Measurements from ENCODE around the gene ASIC3.

DNA sequence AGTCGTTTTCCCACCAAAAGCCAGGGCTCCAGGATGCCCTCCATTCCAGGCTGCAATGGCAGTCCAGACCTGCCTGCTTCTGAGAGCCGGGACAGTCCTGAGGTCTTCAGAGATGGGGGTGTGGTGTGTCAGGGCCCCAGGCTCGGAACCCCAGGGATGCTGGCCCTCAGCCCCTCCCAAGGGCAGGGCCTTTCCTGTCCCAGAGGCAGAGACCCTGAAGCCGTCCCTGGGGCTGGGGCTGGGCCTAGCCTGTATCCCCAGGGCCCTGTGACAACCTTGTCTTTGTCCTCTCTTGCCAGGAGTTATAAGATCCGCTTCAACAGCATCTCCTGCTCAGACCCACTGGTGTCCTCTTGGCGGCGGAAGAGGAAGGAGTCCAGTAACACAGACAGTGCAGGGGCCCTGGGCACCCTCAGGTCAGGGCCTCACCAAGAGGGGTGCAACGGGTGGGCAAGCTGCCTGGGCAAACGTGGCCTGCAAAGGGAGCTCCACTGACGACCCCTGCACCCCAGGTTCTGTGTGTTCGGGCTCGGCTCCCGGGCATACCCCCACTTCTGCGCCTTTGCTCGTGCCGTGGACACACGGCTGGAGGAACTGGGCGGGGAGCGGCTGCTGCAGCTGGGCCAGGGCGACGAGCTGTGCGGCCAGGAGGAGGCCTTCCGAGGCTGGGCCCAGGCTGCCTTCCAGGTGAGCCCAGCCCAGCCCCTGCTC, 41.6 kb upstream of the ASIC3 start:
- TF ChIP-seq, protein P1, sequence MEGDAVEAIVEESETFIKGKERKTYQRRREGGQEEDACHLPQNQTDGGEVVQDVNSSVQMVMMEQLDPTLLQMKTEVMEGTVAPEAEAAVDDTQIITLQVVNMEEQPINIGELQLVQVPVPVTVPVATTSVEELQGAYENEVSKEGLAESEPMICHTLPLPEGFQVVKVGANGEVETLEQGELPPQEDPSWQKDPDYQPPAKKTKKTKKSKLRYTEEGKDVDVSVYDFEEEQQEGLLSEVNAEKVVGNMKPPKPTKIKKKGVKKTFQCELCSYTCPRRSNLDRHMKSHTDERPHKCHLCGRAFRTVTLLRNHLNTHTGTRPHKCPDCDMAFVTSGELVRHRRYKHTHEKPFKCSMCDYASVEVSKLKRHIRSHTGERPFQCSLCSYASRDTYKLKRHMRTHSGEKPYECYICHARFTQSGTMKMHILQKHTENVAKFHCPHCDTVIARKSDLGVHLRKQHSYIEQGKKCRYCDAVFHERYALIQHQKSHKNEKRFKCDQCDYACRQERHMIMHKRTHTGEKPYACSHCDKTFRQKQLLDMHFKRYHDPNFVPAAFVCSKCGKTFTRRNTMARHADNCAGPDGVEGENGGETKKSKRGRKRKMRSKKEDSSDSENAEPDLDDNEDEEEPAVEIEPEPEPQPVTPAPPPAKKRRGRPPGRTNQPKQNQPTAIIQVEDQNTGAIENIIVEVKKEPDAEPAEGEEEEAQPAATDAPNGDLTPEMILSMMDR (IDR thresholded peaks at IDR 0.05) = no peak
- TF ChIP-seq POLR2AphosphoS5 (IDR thresholded peaks at IDR 0.05) = no peak

Measured in stomach (tissue), 4 donors.